Body of pancreas (tissue), 4 donors: Measurements from ENCODE around the gene UBE2R2. TPM values are rescaled to one million over a fixed set of nuclear protein-coding genes. Genes with fewer than 3 reads are reported as not detected.
"Not testable (repeated sequence)": the region's sequence is repeated elsewhere in the genome, so short reads cannot be mapped to it uniquely, and the experiment has no call there.

ENCODE experiments used
- ATAC-seq: fragments of 150-250 bp; one replicate; pipeline ENCODE4 v1.9.1; 2016
- DNase-seq, 4 donors: peaks; one replicate each; pipeline ENCODE4 v3.0.0-alpha.2; 2019
- H3K27ac ChIP-seq, 4 donors: fragments of 200-600 bp; sonication (generic); 1 replicate in 3 of 4; 2 replicates in 1 of 4; pipeline versions ENCODE4 v1.5.1 to v1.6.1; 2016 to 2019; ENCODE audit warnings: mild to moderate bottlenecking in 1 of 4, mixed read lengths in 1 of 4, moderate library complexity in 1 of 4
- H3K27me3 ChIP-seq, 2 donors: fragments of 200-600 bp; sonication (generic); one replicate each; pipeline ENCODE4 v1.6.0; 2016; ENCODE audit warnings: mild to moderate bottlenecking in 1 of 2
- H3K36me3 ChIP-seq, 2 donors: fragments of 200-600 bp; sonication (generic); replicated peaks in 1 of 2; 2 replicates each; pipeline ENCODE4 v1.5.1; 2016; ENCODE audit warnings: low read depth in 2 of 2; ENCODE audit not compliant: insufficient read depth in 1 of 2
- H3K4me1 ChIP-seq: fragments of 200-600 bp; sonication (generic); one replicate; pipeline ENCODE4 v1.6.0; 2016
- H3K4me3 ChIP-seq, 2 donors: fragments of 200-600 bp; sonication (generic); 1 replicate in 1 of 2; 2 replicates in 1 of 2; pipeline ENCODE4 v1.5.1; 2016 to 2019
- H3K9me3 ChIP-seq, 3 donors: fragments of 200-600 bp; sonication (generic); 1 replicate in 2 of 3; 2 replicates in 1 of 3; pipeline ENCODE4 v1.5.1; 2016
- CTCF ChIP-seq, 7 experiments: fragments of 450-650 bp in 4 of 7; fragments of 200-600 bp in 3 of 7; sonication (generic) in 3 of 7; IDR thresholded peaks; one replicate each; pipeline ENCODE4 v1.5.1; 2016 to 2019; ENCODE audit warnings: antibody characterized with exemption in 7 of 7
- POLR2A ChIP-seq, 3 donors: fragments of 450-650 bp; IDR thresholded peaks; one replicate each; pipeline ENCODE4 v1.6.1; 2016; ENCODE audit warnings: antibody characterized with exemption in 3 of 3, mild to moderate bottlenecking in 2 of 3
- WGBS, 2 donors: methylation state at CpG; one replicate each; pipeline ENCODE4 v1.1.5; 2017; 5-methylcytosine and 5-hydroxymethylcytosine counted together
- intact Hi-C: fragments of 100-400 bp; cut with DNase I; formaldehyde crosslinking; loops from one replicate; pipeline ENCODE4 v1.15.1; 2023
- total RNA-seq, 2 donors: library from RNA; depleted of rRNA; stranded (reverse); fragments of >200 nt; gene quantifications; one replicate each; pipeline ENCODE4 v1.1.0, GENCODE V29; 2016

UBE2R2 gene
- total RNA-seq, 2 donors from 2014 or later = 26.7 to 31.4 TPM

GRCh38 chr9:33785914-33786313, 31.0 kb upstream of the UBE2R2 start:
- DNase-seq (peak; percentile 65 to 80 (median 73)), ATAC-seq (peak; percentile 76)
- Histone ChIP-seq H3K27ac (peak overlapping the region in 3 of 4 donors; percentile 70 to 90 (median 89)), H3K9me3 (no peaks in the 10 kb centered on the region), H3K36me3 (no peaks in the 10 kb centered on the region), H3K27me3 (no peaks in the 10 kb centered on the region), H3K4me1 (peaks cover 32% of the 10 kb centered on the region), H3K4me3 (no peak overlapping the region)
- 22 to 26% methylated on average over 5 of the region's 5 CpGs for WGBS, 2 donors
- peak in 1 of 3 donors; percentile 18 for TF ChIP-seq POLR2A (IDR thresholded peaks at IDR 0.05)
- peak in 6 of 7 experiments; percentile 25 to 71 (median 58) for TF ChIP-seq CTCF (IDR thresholded peaks at IDR 0.05)
- intact Hi-C loops = no loop called here

- peak overlapping the region; percentile 26 to 90 (median 80) for H3K27ac ChIP-seq
- ATAC-seq (no peak), DNase-seq (no peak)
- 26 to 56% methylated on average over 2 of the region's 2 CpGs for WGBS, 2 donors
- H3K4me1 ChIP-seq = peaks cover 39% of the 10 kb centered on the region
- H3K4me3 ChIP-seq = peak overlapping the region in 1 of 2 donors; percentile 18
- no peaks in the 10 kb centered on the region for H3K9me3 ChIP-seq
- intact Hi-C loops = no loop called here
- no peaks in the 10 kb centered on the region for H3K36me3 ChIP-seq
- TF ChIP-seq POLR2A (IDR thresholded peaks at IDR 0.05) = no peak
- no peak for TF ChIP-seq CTCF (IDR thresholded peaks at IDR 0.05)
- H3K27me3 ChIP-seq = no peaks in the 10 kb centered on the region
These were observed 30.3 kb upstream of the UBE2R2 start for GRCh38 chr9:33786681-33787080.

GRCh38 chr9:33787839-33788238, 29.1 kb upstream of the UBE2R2 start:
- no peaks in the 10 kb centered on the region for H3K27me3 ChIP-seq
- H3K4me1 ChIP-seq = peaks cover 39% of the 10 kb centered on the region
- 0 to 20% methylated on average over 1 of the region's 1 CpG for WGBS, 2 donors
- intact Hi-C loops = no loop called here
- no peaks in the 10 kb centered on the region for H3K36me3 ChIP-seq
- TF ChIP-seq CTCF (IDR thresholded peaks at IDR 0.05) (peak in 6 of 7 experiments; percentile 25 to 81 (median 68)), POLR2A (IDR thresholded peaks at IDR 0.05) (peak in 2 of 3 donors; percentile 48 to 56)
- peak overlapping the region in 1 of 2 donors; percentile 18 for H3K4me3 ChIP-seq
- DNase-seq (peak; percentile 79 to 90 (median 83)), ATAC-seq (peak; percentile 76)
- peak overlapping the region; percentile 36 to 90 (median 80) for H3K27ac ChIP-seq
- no peaks in the 10 kb centered on the region for H3K9me3 ChIP-seq

GRCh38 chr9:33789429-33789828, 27.5 kb upstream of the UBE2R2 start:
- Histone ChIP-seq H3K27ac (peak overlapping the region in 3 of 4 donors; percentile 44 to 89 (median 88)), H3K4me1 (peaks cover 54% of the 10 kb centered on the region)
- H3K4me3 ChIP-seq, H3K27me3 ChIP-seq, intact Hi-C loops, ATAC-seq, DNase-seq, H3K9me3 ChIP-seq, H3K36me3 ChIP-seq: not testable (repeated sequence)
- WGBS, 2 donors = 39 to 44% methylated on average over 2 of the region's 2 CpGs

GRCh38 chr9:33791117-33791516, 25.8 kb upstream of the UBE2R2 start:
- Histone ChIP-seq H3K4me1 (peaks cover 71% of the 10 kb centered on the region), H3K27me3 (no peaks in the 10 kb centered on the region), H3K4me3 (no peak overlapping the region), H3K9me3 (no peaks in the 10 kb centered on the region), H3K27ac (peak overlapping the region; percentile 39 to 89 (median 84)), H3K36me3 (no peaks in the 10 kb centered on the region)
- DNase-seq (peak; percentile 74 to 86 (median 81)), ATAC-seq (peak; percentile 59)
- 13 to 17% methylated on average over 1 to 2 of the region's 2 CpGs for WGBS, 2 donors
- no peak for TF ChIP-seq CTCF (IDR thresholded peaks at IDR 0.05)
- no peak for TF ChIP-seq POLR2A (IDR thresholded peaks at IDR 0.05)
- intact Hi-C loops = no loop called here
